Sigmoid colon (tissue), 7 donors: ENCODE measurements around the gene ISLR2. TPM values are rescaled to one million over a fixed set of nuclear protein-coding genes. Genes with fewer than 3 reads are reported as not detected.
A peak's percentile ranks its signal among the peaks of the same experiment; 100 is the strongest.
"Not testable (repeated sequence)": the region's sequence is repeated elsewhere in the genome, so short reads cannot be mapped to it uniquely, and the experiment has no call there.

Source experiments
- DNase-seq: peaks from one replicate; pipeline ENCODE4 v3.0.0-alpha.2; 2019
- H3K27ac ChIP-seq, 4 donors: fragments of 200-600 bp; sonication (generic); one replicate each; pipeline ENCODE4 v1.5.1; 2016 to 2019; ENCODE audit warnings: mild to moderate bottlenecking in 1 of 4
- H3K27me3 ChIP-seq, 3 donors: fragments of 200-600 bp; sonication (generic); one replicate each; pipeline ENCODE4 v1.5.1; 2019; ENCODE audit warnings: mild to moderate bottlenecking in 1 of 3
- H3K36me3 ChIP-seq, 4 donors: fragments of 200-600 bp; sonication (generic); one replicate each; pipeline ENCODE4 v1.5.1; 2016 to 2019
- H3K4me1 ChIP-seq, 4 donors: fragments of 200-600 bp; sonication (generic); one replicate each; pipeline ENCODE4 v1.5.1; 2017 to 2019
- H3K4me3 ChIP-seq, 4 donors: fragments of 200-600 bp; sonication (generic); one replicate each; pipeline ENCODE4 v1.5.1; 2017 to 2019; ENCODE audit warnings: mild to moderate bottlenecking in 2 of 4, moderate library complexity in 1 of 4
- H3K9me3 ChIP-seq, 4 donors: fragments of 200-600 bp in 3 of 4; sonication (generic) in 3 of 4; one replicate each; pipeline versions ENCODE4 v1.5.1 to v1.6.1; 2013 to 2019
- EP300 ChIP-seq, 4 donors: sonication (generic); formaldehyde crosslinking; IDR thresholded peaks; one replicate each; pipeline ENCODE4 v1.6.1; 2017; ENCODE audit warnings: antibody characterized with exemption in 4 of 4
- POLR2A ChIP-seq, 2 donors: fragments of 450-650 bp; IDR thresholded peaks; one replicate each; pipeline ENCODE4 v1.6.1; 2016; ENCODE audit warnings: antibody characterized with exemption in 2 of 2, mild to moderate bottlenecking in 2 of 2, moderate library complexity in 2 of 2
- POLR2AphosphoS5 ChIP-seq, 4 donors: sonication (generic); formaldehyde crosslinking; IDR thresholded peaks; one replicate each; pipeline ENCODE4 v1.6.1; 2017; ENCODE audit warnings: antibody characterized with exemption in 4 of 4
- WGBS, 2 donors: extraction: QIAGEN DNeasy Blood & Tissue Kit; methylation state at CpG; one replicate each; pipeline ENCODE4 v1.1.7; 2013; 5-methylcytosine and 5-hydroxymethylcytosine counted together
- intact Hi-C: fragments of 100-400 bp; cut with DNase I; formaldehyde crosslinking; loops from one replicate; pipeline ENCODE4 v1.15.1; 2023
- polyA plus RNA-seq, 3 donors: library from polyadenylated mRNA; stranded (reverse); fragments of 200-250 nt; gene quantifications; one replicate each; pipeline ENCODE4 v1.2.3, GENCODE V29; 2013
- total RNA-seq, 4 donors: library from RNA; depleted of rRNA; stranded (reverse); fragments of >200 nt; gene quantifications; one replicate each; pipeline ENCODE4 v1.1.0, GENCODE V29; 2016
- TF ChIP-seq, protein P1 (sequence below), 4 experiments: fragments of 450-650 bp in 3 of 4; fragments of 200-600 bp in 1 of 4; IDR thresholded peaks; one replicate each; pipeline ENCODE4 v1.5.1; 2016 to 2019; ENCODE audit warnings: antibody characterized with exemption in 4 of 4, mild to moderate bottlenecking in 3 of 4, moderate library complexity in 2 of 4
- donor health status: healthy with polysubstance abuse.
- donor health status: Bipolar disorder and iron deficiency.
- donor health status: healthy.

ISLR2 gene, protein sequence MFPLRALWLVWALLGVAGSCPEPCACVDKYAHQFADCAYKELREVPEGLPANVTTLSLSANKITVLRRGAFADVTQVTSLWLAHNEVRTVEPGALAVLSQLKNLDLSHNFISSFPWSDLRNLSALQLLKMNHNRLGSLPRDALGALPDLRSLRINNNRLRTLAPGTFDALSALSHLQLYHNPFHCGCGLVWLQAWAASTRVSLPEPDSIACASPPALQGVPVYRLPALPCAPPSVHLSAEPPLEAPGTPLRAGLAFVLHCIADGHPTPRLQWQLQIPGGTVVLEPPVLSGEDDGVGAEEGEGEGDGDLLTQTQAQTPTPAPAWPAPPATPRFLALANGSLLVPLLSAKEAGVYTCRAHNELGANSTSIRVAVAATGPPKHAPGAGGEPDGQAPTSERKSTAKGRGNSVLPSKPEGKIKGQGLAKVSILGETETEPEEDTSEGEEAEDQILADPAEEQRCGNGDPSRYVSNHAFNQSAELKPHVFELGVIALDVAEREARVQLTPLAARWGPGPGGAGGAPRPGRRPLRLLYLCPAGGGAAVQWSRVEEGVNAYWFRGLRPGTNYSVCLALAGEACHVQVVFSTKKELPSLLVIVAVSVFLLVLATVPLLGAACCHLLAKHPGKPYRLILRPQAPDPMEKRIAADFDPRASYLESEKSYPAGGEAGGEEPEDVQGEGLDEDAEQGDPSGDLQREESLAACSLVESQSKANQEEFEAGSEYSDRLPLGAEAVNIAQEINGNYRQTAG
- total RNA-seq (1 to 10 TPM in 2 of 4 donors, under 1 TPM in 2; 0.16 to 2.2 (median 1.1) TPM), polyA plus RNA-seq (1 to 10 TPM in 1 of 3 donors, not detected in 2; 1.1 TPM)

DNA sequence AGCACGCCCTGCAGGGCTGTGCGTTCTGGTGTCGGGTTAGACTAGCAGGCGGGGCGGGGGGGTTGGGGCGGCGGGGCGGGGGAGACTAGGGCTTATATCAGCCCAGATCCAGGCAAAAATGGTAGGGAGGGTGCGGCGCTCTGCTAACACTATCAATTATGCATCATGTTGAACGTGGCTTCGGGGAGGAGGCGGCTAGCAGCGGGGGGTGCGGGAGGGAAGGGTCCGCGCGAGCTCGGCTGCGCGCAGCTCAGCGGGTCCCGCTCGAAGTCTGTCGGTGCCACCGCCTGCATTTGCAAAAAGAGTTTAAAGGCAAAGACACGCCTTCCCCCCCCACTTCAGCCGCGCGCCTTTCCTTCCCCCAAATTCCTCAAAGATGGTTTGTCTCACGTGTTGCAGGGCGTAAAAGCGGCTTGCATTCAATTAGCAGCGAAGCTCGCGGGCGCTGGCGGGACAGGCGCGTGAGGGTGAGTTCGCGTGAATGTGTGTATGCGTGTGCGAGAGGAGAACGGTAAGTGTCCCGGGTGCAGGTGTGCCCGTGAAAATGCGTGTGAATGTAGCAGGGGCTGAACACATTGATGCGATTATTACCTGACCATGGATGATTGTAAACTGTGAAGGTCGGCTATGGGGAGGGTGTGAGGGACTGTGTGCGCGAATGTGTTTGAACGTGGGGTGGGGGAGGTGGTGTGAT lies at the start of gene ISLR2:
Gene ISLR2 (plus strand): TSS at position 432 of the 694 bp plus-strand sequence. CDS start 2,169 bp downstream, outside the sequence.
- TF ChIP-seq, protein P1, sequence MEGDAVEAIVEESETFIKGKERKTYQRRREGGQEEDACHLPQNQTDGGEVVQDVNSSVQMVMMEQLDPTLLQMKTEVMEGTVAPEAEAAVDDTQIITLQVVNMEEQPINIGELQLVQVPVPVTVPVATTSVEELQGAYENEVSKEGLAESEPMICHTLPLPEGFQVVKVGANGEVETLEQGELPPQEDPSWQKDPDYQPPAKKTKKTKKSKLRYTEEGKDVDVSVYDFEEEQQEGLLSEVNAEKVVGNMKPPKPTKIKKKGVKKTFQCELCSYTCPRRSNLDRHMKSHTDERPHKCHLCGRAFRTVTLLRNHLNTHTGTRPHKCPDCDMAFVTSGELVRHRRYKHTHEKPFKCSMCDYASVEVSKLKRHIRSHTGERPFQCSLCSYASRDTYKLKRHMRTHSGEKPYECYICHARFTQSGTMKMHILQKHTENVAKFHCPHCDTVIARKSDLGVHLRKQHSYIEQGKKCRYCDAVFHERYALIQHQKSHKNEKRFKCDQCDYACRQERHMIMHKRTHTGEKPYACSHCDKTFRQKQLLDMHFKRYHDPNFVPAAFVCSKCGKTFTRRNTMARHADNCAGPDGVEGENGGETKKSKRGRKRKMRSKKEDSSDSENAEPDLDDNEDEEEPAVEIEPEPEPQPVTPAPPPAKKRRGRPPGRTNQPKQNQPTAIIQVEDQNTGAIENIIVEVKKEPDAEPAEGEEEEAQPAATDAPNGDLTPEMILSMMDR (IDR thresholded peaks at IDR 0.05), result no peak
- TF ChIP-seq EP300 (IDR thresholded peaks at IDR 0.05) (no peak), POLR2A (IDR thresholded peaks at IDR 0.05) (no peak), POLR2AphosphoS5 (IDR thresholded peaks at IDR 0.05) (no peak)
- H3K27ac ChIP-seq, result peak within 1 kb of the TSS in 1 of 4 donors; percentile 6
- peaks cover 0 to 60% (median 52%) of the 10 kb centered on the region in 4 donors for H3K4me1 ChIP-seq
- WGBS, 2 donors, result 3 to 5% methylated on average over 53 of the region's 53 CpGs
- peaks cover 58 to 100% (median 92%) of the 10 kb centered on the region in 3 donors for H3K27me3 ChIP-seq
- DNase-seq, result no peak
- H3K4me3 ChIP-seq, result peak within 1 kb of the TSS in 3 of 4 donors; percentile 1 to 42 (median 10)
- no peaks in the 10 kb centered on the region for H3K36me3 ChIP-seq
- no peaks in the 10 kb centered on the region for H3K9me3 ChIP-seq
- intact Hi-C loops, result loop anchor here (10.0 kb wide), 1 partner anchor 156 kb away; no protein-coding TSS in a partner anchor

DNA sequence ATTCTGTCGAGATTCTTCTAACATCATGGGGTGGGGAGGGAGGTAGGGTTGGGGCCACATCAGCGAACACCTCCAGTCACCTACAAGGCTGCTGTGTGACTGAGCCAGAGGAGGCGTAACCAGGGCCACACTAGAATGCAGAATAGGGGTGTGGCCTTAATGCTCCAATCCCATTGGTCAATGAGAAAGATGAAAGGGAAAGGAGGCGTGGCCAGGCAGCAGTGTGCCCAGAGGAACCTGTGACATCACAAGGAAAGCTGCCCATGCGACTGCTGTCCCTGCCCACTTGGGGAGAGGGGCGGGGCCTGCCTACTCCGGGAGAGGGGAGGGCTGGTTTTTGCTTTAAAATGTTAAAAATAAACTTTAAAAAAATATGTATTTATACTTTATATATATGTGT lies 47.9 kb upstream of the ISLR2 start, which contains the start of gene GOLGA6A:
Gene GOLGA6A (minus strand): TSS at position 101 of the 400 bp plus-strand sequence. CDS start 41 bp downstream, at position 60.
- intact Hi-C loops, H3K4me1 ChIP-seq, H3K27ac ChIP-seq, DNase-seq, H3K4me3 ChIP-seq, H3K9me3 ChIP-seq, H3K27me3 ChIP-seq, H3K36me3 ChIP-seq: not testable (repeated sequence)
- no CpG with 5 or more reads among the region's 7 CpGs for WGBS, 2 donors

DNA sequence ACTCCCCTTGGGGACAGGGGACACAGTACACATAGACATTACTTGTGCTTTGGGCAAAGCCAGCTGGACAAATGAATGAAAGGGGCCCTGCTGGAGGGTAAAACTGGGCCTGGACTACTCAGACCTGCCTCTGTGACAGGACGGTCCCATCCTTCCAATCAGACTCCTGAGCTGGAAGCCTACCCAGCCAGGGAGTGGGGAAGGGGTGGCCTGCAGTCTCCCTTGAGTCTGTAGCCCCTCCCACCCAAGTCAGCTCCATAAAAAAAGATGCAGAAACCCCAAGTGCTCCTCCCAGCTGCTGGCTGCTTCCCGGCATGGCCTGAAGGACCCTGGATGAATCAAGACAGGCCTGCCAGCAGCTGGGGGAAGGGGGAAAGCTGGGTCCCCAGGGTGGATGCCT lies 35.8 kb upstream of the ISLR2 start:
- H3K27ac ChIP-seq, H3K4me3 ChIP-seq, DNase-seq, H3K4me1 ChIP-seq, intact Hi-C loops, H3K36me3 ChIP-seq, H3K9me3 ChIP-seq, H3K27me3 ChIP-seq: not testable (repeated sequence)
- no CpG with 5 or more reads among the region's 2 CpGs for WGBS, 2 donors

DNA sequence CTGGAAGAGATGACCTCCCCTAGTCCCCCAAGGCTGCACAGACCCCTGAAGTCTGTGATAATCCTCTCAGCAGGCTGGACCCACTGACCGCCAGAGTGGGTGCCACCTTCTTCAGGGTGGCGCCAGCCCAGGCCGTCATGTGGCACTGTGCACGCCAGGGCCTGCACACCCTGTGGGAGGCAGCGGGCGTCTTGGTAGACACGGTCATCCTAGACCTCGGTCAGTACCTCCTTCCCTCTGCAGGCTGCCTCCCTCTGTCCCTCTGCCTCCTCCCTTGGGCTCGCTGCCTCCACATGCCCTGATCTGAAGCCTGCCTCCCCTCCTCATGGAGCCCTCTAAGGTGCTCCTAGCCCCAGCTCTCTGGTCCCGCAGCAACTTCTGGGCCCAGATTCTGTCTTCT lies 34.8 kb upstream of the ISLR2 start:
- H3K4me1 ChIP-seq, H3K9me3 ChIP-seq, DNase-seq, H3K27ac ChIP-seq, H3K36me3 ChIP-seq, H3K27me3 ChIP-seq, intact Hi-C loops, H3K4me3 ChIP-seq: not testable (repeated sequence)
- WGBS, 2 donors, result 82 to 88% methylated on average over 8 of the region's 10 CpGs

DNA sequence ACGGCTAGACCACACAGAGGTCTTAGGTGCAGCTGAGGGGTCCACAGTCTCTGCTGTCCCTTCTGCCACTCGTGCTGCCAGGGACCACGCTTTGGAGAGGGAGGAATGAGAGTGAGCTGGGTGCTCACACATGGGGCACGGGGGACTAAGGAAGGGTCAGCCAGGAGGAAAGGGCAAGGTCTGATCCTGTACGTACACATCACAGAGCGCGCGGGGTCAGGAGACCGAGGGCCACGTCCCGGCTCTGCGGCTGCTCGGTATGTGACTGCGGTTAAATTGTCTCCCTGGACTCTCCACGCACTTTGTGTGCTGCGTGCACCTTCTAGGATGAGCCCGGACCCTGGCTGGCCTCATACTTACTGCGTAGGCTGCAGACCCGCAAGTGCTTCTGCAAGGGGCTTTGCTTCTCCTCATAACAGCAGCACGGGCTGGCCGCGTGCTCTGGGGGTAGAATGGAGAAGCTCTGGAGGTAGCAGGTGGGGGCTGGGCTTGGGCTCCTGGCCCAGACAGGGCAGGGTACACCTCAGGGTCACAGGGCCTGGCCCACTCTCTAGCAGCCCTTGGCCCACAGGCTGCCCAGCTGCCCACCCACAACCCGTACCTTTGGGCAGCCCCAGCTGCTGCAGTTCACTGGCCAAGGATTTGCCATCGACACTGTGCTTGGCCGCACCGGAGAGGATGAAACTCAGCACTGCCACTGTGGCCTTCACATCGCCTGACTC lies 33.5 kb upstream of the ISLR2 start:
- no CpG with 5 or more reads among the region's 27 CpGs for WGBS, 2 donors
- DNase-seq, H3K4me3 ChIP-seq, H3K4me1 ChIP-seq, H3K27ac ChIP-seq, H3K27me3 ChIP-seq, H3K36me3 ChIP-seq, intact Hi-C loops, H3K9me3 ChIP-seq: not testable (repeated sequence)

DNA sequence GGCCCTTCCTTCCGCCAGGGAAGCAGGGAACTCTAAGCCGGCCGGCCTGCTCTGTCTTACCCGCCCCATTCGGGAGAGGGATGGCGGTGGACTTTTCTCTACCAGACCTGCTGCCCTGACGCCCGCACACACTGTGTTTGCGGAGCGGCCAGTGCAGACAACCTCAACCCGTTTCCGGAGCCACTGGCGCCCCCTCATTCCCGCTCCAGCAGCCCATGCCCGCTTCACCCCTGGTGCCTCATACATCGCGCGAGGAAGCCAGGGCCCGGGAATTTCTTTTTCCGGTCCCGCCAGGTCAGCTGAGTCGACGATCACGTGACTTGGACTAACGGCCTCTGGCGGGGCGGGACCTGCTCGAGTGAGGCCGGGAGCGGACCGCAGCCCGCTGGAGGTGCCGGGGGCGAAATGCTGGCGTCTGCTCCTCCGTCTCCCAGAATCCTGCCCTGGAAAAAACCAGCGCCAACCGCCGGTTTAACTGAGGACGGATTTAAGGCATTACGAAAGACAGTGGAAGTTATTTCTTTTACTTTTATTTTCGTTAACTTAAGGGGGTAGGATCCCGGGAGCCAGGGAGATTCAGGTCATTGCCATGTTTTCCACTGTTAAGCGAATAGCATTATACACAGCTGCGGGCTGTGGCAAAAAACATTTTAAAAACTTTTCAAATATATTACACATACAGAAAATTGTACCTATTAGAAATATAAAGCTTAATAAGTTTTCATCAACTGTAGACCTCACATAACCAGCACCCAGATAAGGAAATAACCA lies 30.2 kb upstream of the ISLR2 start:
- Histone ChIP-seq H3K4me3 (peak overlapping the region; percentile 15 to 50 (median 44)), H3K27ac (peak overlapping the region; percentile 59 to 70 (median 66))
- 6% methylated on average over 36 of the region's 45 CpGs for WGBS, 2 donors
- H3K9me3 ChIP-seq, H3K36me3 ChIP-seq, H3K27me3 ChIP-seq, H3K4me1 ChIP-seq, intact Hi-C loops: not testable (repeated sequence)
- TF ChIP-seq POLR2AphosphoS5 (IDR thresholded peaks at IDR 0.05), result peak; percentile 16 to 81 (median 54)
- peak; percentile 96 for DNase-seq
